ENCODE results near the gene CIC. TPM values are rescaled to one million over a fixed set of nuclear protein-coding genes. Genes with fewer than 3 reads are reported as not detected.
A peak's percentile ranks its signal among the peaks of the same experiment; 100 is the strongest.

CIC gene
- total RNA-seq, 2 donors from 2014 or later = 40.5 to 61.0 TPM

GRCh38 chr19:42323852-42324654 is 55.0 kb downstream of the CIC start:
- ATAC-seq (no peak), DNase-seq (peak; percentile 15 to 34 (median 26))
- no peaks in the 10 kb centered on the region for H3K9me3 ChIP-seq
- no peak overlapping the region for H3K4me3 ChIP-seq
- no peak overlapping the region for H3K27ac ChIP-seq
- no peaks in the 10 kb centered on the region for H3K36me3 ChIP-seq (replicated peaks in 1 of 2; ENCODE audit: insufficient read depth in 1 of 2, low read depth in 2 of 2)
- WGBS, 2 donors = 4% methylated on average over 55 of the region's 92 CpGs; no CpG with 5 or more reads in 1 of the 2 donors
- peaks cover 0 to 14% of the 10 kb centered on the region in 2 donors for H3K27me3 ChIP-seq
- intact Hi-C loops (cut with DNase I) = no loop called here
- H3K4me1 ChIP-seq = peaks cover 37% of the 10 kb centered on the region
- TF ChIP-seq POLR2A (IDR thresholded peaks at IDR 0.05) = no peak
- TF ChIP-seq CTCF (IDR thresholded peaks at IDR 0.05) = peak in 1 of 7 experiments; percentile 22

GRCh38 chr19:42324655-42325307 is 55.7 kb downstream of the CIC start:
- peaks cover 37% of the 10 kb centered on the region for H3K4me1 ChIP-seq
- H3K9me3 ChIP-seq = no peaks in the 10 kb centered on the region
- 2 to 4% methylated on average over 14 to 32 of the region's 38 CpGs for WGBS, 2 donors
- peaks cover 0 to 14% of the 10 kb centered on the region in 2 donors for H3K27me3 ChIP-seq
- no peak overlapping the region for H3K4me3 ChIP-seq
- peak in 1 of 4 donors; percentile 29 for DNase-seq
- intact Hi-C loops (cut with DNase I) = no loop called here
- no peak for ATAC-seq
- H3K36me3 ChIP-seq (replicated peaks in 1 of 2; ENCODE audit: insufficient read depth in 1 of 2, low read depth in 2 of 2) = no peaks in the 10 kb centered on the region
- no peak for TF ChIP-seq POLR2A (IDR thresholded peaks at IDR 0.05)
- TF ChIP-seq CTCF (IDR thresholded peaks at IDR 0.05) = no peak
- no peak overlapping the region for H3K27ac ChIP-seq

GRCh38 chr19:42325308-42325895 is 56.4 kb downstream of the CIC start, which contains the start of gene MEGF8:
TSS of gene MEGF8 (plus strand) at chr19:42325635. CDS start at chr19:42326244, 609 bp downstream.
- DNase-seq (peak; percentile 98 to 99 (median 98)), ATAC-seq (peak; percentile 97)
- Histone ChIP-seq H3K27me3 (peaks cover 0 to 14% of the 10 kb centered on the region in 2 donors), H3K36me3 (replicated peaks in 1 of 2; ENCODE audit: insufficient read depth in 1 of 2, low read depth in 2 of 2) (no peaks in the 10 kb centered on the region), H3K4me1 (peaks cover 37% of the 10 kb centered on the region), H3K9me3 (no peaks in the 10 kb centered on the region), H3K4me3 (peak within 1 kb of the TSS; percentile 71 to 72), H3K27ac (peak within 1 kb of the TSS; percentile 20 to 72 (median 62))
- TF ChIP-seq CTCF (IDR thresholded peaks at IDR 0.05) (peak; percentile 64 to 98 (median 94)), POLR2A (IDR thresholded peaks at IDR 0.05) (peak; percentile 49 to 84 (median 82))
- WGBS, 2 donors = 0% methylated on average over 8 to 41 of the region's 45 CpGs
- intact Hi-C loops (cut with DNase I) = no loop called here

- intact Hi-C loops (cut with DNase I) = no loop called here
- DNase-seq = peak in 1 of 4 donors; percentile 22
- Histone ChIP-seq H3K27me3 (peaks cover 0 to 14% of the 10 kb centered on the region in 2 donors), H3K36me3 (replicated peaks in 1 of 2; ENCODE audit: insufficient read depth in 1 of 2, low read depth in 2 of 2) (no peaks in the 10 kb centered on the region), H3K9me3 (no peaks in the 10 kb centered on the region), H3K27ac (peak overlapping the region in 3 of 4 donors; percentile 53 to 72 (median 71)), H3K4me3 (peak overlapping the region; percentile 71 to 72), H3K4me1 (peaks cover 37% of the 10 kb centered on the region)
- peak; percentile 8 for ATAC-seq
- TF ChIP-seq POLR2A (IDR thresholded peaks at IDR 0.05) (no peak), CTCF (IDR thresholded peaks at IDR 0.05) (peak in 1 of 7 experiments; percentile 7)
- WGBS, 2 donors = 5 to 20% methylated on average over 5 to 37 of the region's 37 CpGs
These were observed 57.1 kb downstream of the CIC start for GRCh38 chr19:42325896-42326771.

Data from body of pancreas (tissue), 4 donors.